ENCODE results near the gene EBF4.

DNA sequence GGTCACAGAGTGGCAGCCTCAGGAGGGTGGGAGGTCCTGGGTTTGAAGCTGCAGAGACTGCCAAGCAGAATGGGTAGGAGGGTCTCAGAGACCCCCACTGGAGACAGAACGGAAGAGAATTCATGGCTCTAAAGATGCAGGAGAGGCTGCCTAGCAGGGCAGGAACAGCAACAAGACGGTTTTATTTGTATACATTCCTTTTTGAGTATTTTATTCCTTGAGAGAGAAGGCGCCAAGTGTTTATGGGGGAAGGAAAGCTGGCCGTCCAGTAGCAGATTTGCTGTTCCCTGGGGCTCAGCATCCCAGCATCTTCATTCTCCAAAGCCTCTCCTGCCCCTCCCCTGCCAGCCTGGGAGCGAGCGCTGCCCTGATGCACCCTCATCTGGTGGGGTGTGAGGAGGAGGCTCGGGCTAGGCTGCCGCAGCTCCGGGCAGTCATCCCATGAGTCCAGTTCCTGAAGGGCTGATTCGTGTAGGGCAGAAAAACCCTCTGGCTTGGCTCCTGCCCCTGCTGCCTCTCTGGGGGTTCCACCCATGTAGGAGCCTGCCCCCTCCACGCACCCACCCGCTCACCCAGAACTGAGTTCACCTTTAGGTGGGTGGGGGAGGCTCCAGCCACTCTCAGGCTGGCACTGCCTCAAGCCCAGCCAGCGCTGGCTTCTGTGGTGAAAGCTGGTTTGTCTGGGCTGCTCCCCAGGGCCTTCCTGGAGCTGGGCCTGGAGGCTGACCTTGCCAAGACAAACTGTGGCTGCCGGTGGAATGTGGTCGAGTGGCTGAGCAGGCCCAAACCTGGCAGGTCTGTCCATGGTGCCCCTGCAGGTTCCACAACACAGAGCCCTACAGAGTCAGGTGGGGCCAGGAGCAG, 75.4 kb downstream of the EBF4 start:
- TF ChIP-seq POLR2AphosphoS5 (IDR thresholded peaks at IDR 0.05; ENCODE audit: low read depth, low read length) (no peak), POLR2A (IDR thresholded peaks at IDR 0.05; ENCODE audit: low read depth, low read length) (no peak), TAF1 (IDR thresholded peaks at IDR 0.05; ENCODE audit: borderline replicate concordance, low read depth, low read length) (no peak)
